ENCODE measurements around the gene GLOD5.

GRCh38 chrX:48736303-48736702 lies 25.2 kb upstream of the GLOD5 start:
- TF ChIP-seq CTCF (IDR thresholded peaks at IDR 0.05) (no peak), POLR2AphosphoS5 (IDR thresholded peaks at IDR 0.05; ENCODE audit: insufficient read depth in 1 of 2, low read depth in 1 of 2) (no peak)

All from vagina (tissue), 2 donors.